Dendritic cell treated with granulocyte-macrophage colony-stimulating factor and Interleukin-4, amounts not matched to agents 40 ng/mL and 50 ng/mL, for 4 days (primary cell): Measurements from ENCODE around the gene GSE1.

Experiments
- H3K27ac Mint-ChIP-seq: one replicate; pipeline ENCODE4 v1.8.0; 2022; ENCODE audit warnings: mild to moderate bottlenecking, mixed read lengths
- H3K27me3 Mint-ChIP-seq: one replicate; pipeline ENCODE4 v1.8.0; 2022; ENCODE audit warnings: mild to moderate bottlenecking, mixed read lengths
- H3K36me3 Mint-ChIP-seq: one replicate; pipeline ENCODE4 v1.8.0; 2022; ENCODE audit warnings: low read depth, mixed read lengths
- H3K4me1 Mint-ChIP-seq: one replicate; pipeline ENCODE4 v1.8.0; 2022; ENCODE audit warnings: low read depth, mixed read lengths
- H3K4me3 Mint-ChIP-seq: one replicate; pipeline ENCODE4 v1.8.0; 2022; ENCODE audit warnings: mild to moderate bottlenecking, moderate library complexity, mixed read lengths
- H3K9me3 Mint-ChIP-seq: one replicate; pipeline ENCODE4 v1.8.0; 2022; ENCODE audit warnings: mixed read lengths
- intact Hi-C: fragments of 100-400 bp; cut with micrococcal nuclease; formaldehyde crosslinking; loops from one replicate; pipeline ENCODE4 v1.15.0; 2022

Gene GSE1

DNA sequence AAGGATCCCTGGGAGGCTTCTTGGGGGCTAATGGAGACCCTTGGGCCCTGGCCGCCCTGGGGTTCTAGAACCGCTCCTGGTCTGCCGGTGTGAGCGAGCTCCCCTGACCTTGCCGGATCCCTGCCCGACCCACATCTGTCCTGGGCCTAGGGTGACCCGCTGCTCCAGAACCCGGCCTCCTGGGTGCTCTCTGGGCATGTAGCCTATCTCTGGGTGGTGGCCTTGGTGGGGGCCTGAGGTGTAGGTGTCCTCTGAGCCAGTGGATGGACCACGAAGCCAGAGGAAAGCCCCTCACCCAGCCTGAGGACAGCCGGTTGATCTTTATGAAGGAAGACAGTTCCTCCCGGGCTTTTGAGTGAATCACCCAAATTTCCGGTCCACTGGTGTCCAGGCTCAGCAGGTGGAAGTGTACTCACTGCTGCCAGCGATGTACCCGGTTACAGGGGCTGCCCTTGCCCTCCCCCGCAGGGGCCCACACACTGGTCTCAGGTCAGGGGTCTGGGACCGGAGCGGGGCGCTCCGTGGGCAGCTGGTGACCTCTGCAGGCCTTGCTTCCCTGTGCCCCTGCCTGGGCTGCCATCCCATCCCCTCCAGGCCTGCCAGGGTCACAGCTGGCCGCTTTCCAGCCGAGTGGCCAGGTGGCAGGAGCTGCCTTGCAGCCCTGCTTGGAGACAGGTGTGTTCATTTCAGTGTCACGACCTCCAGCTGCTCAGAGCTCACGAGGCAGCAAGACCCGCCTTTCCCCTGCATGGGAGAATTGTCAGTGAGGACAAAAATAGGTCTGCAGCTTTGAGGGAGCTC lies 10.5 kb upstream of the GSE1 start:
- no peaks in the 10 kb centered on the region for H3K9me3 Mint-ChIP-seq
- peaks cover 57% of the 10 kb centered on the region for H3K4me1 Mint-ChIP-seq
- intact Hi-C loops, result no loop called here
- H3K36me3 Mint-ChIP-seq, result peaks cover 26% of the 10 kb centered on the region
- H3K27me3 Mint-ChIP-seq, result peaks cover 6% of the 10 kb centered on the region
- H3K27ac Mint-ChIP-seq, result peak overlapping the region; percentile 80
- H3K4me3 Mint-ChIP-seq, result no peak overlapping the region

DNA sequence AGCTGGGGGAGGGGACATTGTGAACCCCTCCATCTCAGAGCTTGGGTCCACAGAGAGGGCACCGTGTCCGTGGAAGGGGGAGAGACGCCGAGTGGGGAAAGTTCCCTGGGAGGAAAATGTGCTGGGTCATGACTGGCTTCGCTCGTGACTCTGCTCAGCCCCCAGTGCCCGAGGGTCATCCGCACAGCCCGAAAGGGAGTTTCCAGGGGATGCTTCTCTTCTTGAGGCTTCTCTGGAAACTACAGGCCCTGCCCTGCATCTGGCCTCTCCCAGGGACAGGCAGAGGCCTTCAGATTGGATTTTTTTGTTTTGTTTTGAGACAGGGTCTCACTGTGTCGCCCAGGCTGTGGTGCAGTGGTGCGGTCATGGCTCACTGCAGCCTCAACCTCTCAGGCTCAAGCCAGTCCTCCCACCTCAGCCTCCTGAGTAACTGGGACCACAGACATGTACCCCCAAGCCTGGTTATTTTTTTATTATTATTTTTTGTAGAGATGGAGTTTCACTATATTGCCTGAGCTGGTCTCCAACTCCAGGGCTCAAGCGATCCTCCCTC lies 9.8 kb upstream of the GSE1 start:
- H3K4me3 Mint-ChIP-seq, result no peak overlapping the region
- peak overlapping the region; percentile 80 for H3K27ac Mint-ChIP-seq
- peaks cover 10% of the 10 kb centered on the region for H3K27me3 Mint-ChIP-seq
- H3K36me3 Mint-ChIP-seq, result peaks cover 22% of the 10 kb centered on the region
- H3K9me3 Mint-ChIP-seq, result no peaks in the 10 kb centered on the region
- H3K4me1 Mint-ChIP-seq, result peaks cover 61% of the 10 kb centered on the region
- intact Hi-C loops, result no loop called here

GRCh38 chr16:85604145-85604705 lies 8.9 kb upstream of the GSE1 start:
- Mint-ChIP-seq H3K27me3 (peaks cover 13% of the 10 kb centered on the region), H3K36me3 (peaks cover 18% of the 10 kb centered on the region), H3K27ac (peak overlapping the region; percentile 80), H3K4me1 (peaks cover 60% of the 10 kb centered on the region), H3K4me3 (no peak overlapping the region), H3K9me3 (no peaks in the 10 kb centered on the region)
- intact Hi-C loops, result no loop called here

- Mint-ChIP-seq H3K27ac (no peak overlapping the region), H3K9me3 (no peaks in the 10 kb centered on the region), H3K36me3 (peaks cover 13% of the 10 kb centered on the region), H3K4me1 (peaks cover 59% of the 10 kb centered on the region), H3K4me3 (no peak overlapping the region), H3K27me3 (peaks cover 13% of the 10 kb centered on the region)
- intact Hi-C loops, result no loop called here
These were observed 7.8 kb upstream of the GSE1 start for GRCh38 chr16:85605051-85605911.

GRCh38 chr16:85605912-85606841 lies 6.9 kb upstream of the GSE1 start:
- peak overlapping the region; percentile 19 for H3K27ac Mint-ChIP-seq
- intact Hi-C loops, result no loop called here
- peaks cover 66% of the 10 kb centered on the region for H3K4me1 Mint-ChIP-seq
- no peaks in the 10 kb centered on the region for H3K9me3 Mint-ChIP-seq
- peaks cover 13% of the 10 kb centered on the region for H3K36me3 Mint-ChIP-seq
- H3K27me3 Mint-ChIP-seq, result peaks cover 13% of the 10 kb centered on the region
- no peak overlapping the region for H3K4me3 Mint-ChIP-seq

- intact Hi-C loops, result no loop called here
- Mint-ChIP-seq H3K4me3 (no peak overlapping the region), H3K4me1 (peaks cover 63% of the 10 kb centered on the region), H3K27me3 (peaks cover 13% of the 10 kb centered on the region), H3K36me3 (peaks cover 17% of the 10 kb centered on the region), H3K27ac (no peak overlapping the region), H3K9me3 (no peaks in the 10 kb centered on the region)
These were observed 6.2 kb upstream of the GSE1 start for GRCh38 chr16:85606904-85607303.

DNA sequence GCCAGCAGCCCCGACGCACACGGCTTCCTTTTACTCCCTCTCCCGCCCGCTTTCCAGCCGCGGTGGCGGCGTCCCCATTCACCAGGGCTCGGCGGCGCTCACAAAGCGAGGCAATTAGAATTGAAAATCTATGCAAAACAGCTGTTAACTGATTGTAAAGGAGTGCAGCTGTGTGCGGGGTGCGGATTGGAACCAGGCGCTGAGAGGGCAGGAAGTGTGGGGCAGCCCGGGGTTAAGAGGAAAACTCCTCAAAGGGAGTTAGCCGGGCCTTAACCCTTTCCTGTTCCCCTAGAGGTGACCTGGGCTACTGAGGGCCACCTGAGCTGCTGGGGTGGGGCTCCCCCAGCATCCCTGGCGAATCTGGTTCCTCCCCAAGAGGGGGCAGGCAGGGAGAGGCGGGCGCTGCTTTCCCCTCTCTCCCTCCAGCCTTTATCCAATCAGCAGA lies 5.8 kb upstream of the GSE1 start:
- no peak overlapping the region for H3K27ac Mint-ChIP-seq
- H3K4me1 Mint-ChIP-seq, result peaks cover 59% of the 10 kb centered on the region
- intact Hi-C loops, result no loop called here
- no peak overlapping the region for H3K4me3 Mint-ChIP-seq
- peaks cover 13% of the 10 kb centered on the region for H3K27me3 Mint-ChIP-seq
- peaks cover 19% of the 10 kb centered on the region for H3K36me3 Mint-ChIP-seq
- no peaks in the 10 kb centered on the region for H3K9me3 Mint-ChIP-seq

DNA sequence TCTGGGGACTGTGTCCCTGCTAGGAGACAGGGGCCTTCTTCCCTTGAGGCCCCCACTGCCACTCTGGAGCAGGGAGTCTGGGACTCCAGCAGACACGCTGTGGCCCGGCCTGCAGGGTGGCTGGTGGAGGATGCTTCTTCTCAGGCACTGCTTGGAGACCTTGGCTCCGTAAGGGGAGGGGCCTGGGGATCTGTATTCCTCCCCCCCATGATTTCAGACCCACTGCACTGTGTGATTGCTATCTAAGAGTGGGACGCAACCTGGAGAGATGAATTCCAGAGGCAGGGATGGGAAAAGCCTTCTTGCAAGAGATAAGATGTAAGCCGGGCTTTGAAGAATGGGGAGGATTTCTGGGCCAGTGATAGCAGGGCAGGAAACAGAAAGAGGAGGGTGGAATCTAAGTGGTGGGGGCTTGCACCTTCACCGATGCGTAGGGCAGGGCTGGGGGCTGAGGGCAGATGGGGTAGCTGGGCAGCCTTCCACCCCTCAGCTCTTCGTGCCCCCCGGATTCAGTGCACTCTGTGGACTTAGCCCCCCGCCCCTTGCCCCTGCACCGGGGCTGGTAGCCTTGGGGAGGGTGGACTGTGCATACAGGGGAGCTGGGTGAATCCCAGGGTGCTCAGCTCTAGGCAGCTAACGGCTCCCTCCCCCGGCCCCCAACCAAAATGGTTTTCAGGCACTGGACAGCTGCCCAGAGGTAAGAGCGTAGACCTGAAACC lies 5.2 kb upstream of the GSE1 start:
- intact Hi-C loops, result no loop called here
- Mint-ChIP-seq H3K27ac (no peak overlapping the region), H3K4me3 (no peak overlapping the region), H3K4me1 (peaks cover 53% of the 10 kb centered on the region), H3K27me3 (peaks cover 13% of the 10 kb centered on the region), H3K9me3 (no peaks in the 10 kb centered on the region), H3K36me3 (peaks cover 21% of the 10 kb centered on the region)

- peaks cover 47% of the 10 kb centered on the region for H3K4me1 Mint-ChIP-seq
- no peak overlapping the region for H3K4me3 Mint-ChIP-seq
- no peaks in the 10 kb centered on the region for H3K9me3 Mint-ChIP-seq
- intact Hi-C loops, result no loop called here
- H3K27ac Mint-ChIP-seq, result no peak overlapping the region
- H3K27me3 Mint-ChIP-seq, result peaks cover 13% of the 10 kb centered on the region
- H3K36me3 Mint-ChIP-seq, result peaks cover 25% of the 10 kb centered on the region
These were observed 4.6 kb upstream of the GSE1 start for GRCh38 chr16:85608515-85608885.

DNA sequence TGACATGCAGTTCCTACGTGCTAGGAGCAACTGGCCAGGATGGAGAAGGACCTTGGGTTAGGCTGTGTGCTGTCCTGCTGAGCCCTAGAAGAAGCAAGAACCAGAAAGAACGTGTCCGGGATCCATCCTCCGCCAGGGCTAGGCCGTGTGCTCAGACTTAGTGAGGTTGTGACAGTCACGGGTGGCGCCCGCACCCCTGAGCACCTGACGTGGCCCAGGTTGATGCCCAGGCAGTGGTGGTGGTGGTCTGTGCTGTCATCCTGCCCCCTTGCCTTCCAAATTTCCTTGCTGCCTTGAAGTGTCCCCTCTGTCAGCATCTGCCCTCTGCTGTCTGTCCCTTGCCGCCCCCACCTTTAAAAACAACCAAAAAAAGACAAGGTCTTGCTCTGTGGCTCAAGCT lies 4.2 kb upstream of the GSE1 start:
- H3K4me3 Mint-ChIP-seq, result no peak overlapping the region
- H3K9me3 Mint-ChIP-seq, result no peaks in the 10 kb centered on the region
- peaks cover 43% of the 10 kb centered on the region for H3K4me1 Mint-ChIP-seq
- peaks cover 13% of the 10 kb centered on the region for H3K27me3 Mint-ChIP-seq
- H3K36me3 Mint-ChIP-seq, result peaks cover 25% of the 10 kb centered on the region
- intact Hi-C loops, result no loop called here
- H3K27ac Mint-ChIP-seq, result no peak overlapping the region

- Mint-ChIP-seq H3K4me1 (peaks cover 39% of the 10 kb centered on the region), H3K4me3 (no peak overlapping the region), H3K27ac (peak overlapping the region; percentile 63), H3K27me3 (peaks cover 13% of the 10 kb centered on the region), H3K9me3 (no peaks in the 10 kb centered on the region), H3K36me3 (peaks cover 25% of the 10 kb centered on the region)
- intact Hi-C loops, result no loop called here
These were observed 3.6 kb upstream of the GSE1 start for GRCh38 chr16:85609539-85609938.

DNA sequence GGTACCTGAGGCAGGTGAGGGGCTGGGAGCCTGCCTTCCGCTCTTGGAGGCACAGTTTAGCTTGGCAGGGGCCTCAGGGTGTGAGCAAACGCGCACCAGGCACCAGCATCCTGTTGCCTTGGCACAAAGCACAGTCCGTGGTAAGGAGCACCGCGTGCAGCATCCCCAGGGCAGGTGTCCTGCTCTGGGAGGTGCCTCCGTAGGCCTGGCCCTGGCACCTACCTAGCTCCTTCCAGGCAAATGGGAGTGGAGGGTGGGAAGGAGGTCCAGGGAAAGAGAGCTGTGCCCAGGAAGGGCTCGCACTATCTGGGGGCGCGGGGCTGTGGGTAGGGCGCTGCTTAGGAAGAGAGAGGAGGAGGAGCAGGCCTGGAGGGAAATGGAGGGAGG lies 3.1 kb upstream of the GSE1 start:
- peak overlapping the region; percentile 63 for H3K27ac Mint-ChIP-seq

More for the DNA sequence above, 3.1 kb upstream of the GSE1 start:
- H3K9me3 Mint-ChIP-seq, result no peaks in the 10 kb centered on the region
- H3K4me1 Mint-ChIP-seq, result peaks cover 40% of the 10 kb centered on the region
- H3K4me3 Mint-ChIP-seq, result peak overlapping the region; percentile 42
- H3K27me3 Mint-ChIP-seq, result peaks cover 13% of the 10 kb centered on the region
- intact Hi-C loops, result loop anchor here (1.0 to 10.0 kb wide), 3 partner anchors 189 to 305 kb away; no protein-coding TSS in a partner anchor
- H3K36me3 Mint-ChIP-seq, result peaks cover 25% of the 10 kb centered on the region
